ENCODE data around the gene CRY1.

The CRY1 gene

DNA sequence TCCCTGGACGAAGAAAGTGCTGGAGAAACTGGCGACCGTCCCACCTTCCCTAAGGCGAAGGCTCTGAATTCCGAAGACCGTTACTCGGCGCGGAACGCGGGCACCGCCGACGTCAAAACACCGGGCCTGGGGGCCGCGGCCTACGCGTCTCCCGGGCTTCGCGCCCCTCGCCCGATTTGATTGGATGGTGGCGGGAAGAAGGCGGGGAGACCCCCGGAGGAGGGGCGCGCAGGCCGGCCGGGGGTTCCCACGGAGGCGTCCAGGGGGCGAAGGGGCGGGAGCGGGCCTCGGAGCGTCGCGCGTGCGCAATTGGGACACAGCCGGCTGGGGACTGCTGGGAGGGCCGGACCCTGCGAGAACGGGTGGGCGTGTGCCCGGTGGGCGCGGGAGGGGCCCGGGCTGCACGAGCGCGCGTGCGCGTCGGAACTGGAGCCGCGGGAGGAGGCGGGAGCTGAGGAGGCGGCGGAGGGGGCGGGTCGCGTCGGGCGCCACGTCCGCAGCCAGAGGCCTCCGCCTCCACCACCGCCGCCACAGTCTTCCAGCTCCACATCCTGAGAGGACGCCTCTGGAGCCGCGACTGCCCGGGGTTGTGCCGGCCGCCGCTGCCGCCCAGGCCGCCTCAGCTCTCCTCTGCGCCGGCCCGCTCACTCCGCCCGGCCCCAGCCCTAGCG is 137.8 kb downstream of the CRY1 start, which contains the start of gene TMEM263:
TSS of gene TMEM263 (plus strand) at position 531 of the 671 bp plus-strand sequence. CDS start 11,210 bp downstream, outside the sequence.
- DNase-seq: peak; percentile 54

DNA sequence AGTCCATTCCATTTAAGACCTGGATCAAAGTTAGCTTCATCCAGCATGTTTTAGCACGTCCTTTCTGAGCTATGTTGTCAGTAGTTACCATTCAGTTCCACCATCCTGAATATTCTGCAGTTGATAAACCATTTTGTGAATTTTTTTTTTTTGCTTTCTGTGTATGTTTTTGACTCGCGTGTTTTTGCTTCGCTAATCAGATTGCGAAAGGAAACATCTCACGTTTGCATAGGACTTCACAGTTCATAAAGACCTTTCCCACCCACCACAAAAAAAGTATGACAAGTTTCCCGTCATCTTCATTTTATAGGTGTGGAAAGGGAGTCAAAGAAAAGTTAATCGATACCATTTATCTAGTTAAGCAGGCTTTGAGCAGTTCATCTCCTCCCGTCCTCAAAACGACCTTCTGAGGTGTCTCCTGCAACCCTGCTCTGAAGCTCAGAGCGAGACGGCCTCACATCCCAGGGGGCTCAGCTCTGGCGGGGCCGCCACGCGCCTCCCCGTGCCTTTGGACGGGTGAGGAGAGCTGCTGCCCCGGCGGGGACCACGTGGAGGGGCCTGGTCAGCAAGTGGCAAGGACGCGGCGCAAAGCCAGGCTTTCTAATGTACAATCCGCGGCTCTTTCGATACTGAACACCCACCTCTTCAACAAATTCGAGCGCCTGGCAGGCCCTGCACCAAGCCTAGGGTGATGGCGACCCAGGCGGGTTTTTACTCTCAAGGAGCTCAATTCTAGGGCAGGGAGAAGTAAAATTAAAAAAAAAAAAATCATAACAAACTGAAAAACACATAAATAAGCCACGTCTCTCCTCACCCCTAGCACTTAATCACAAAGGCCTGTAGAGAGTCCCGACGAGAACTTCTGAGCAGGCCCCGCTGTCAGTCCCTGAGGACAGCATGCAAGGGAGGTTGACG is 138.6 kb downstream of the CRY1 start:
- DNase-seq: no peak

GRCh38 chr12:106953352-106954250 is 139.7 kb downstream of the CRY1 start:
- no peak for DNase-seq

GRCh38 chr12:106950591-106950990 is 142.8 kb downstream of the CRY1 start:
- DNase-seq: no peak

GRCh38 chr12:106947461-106947860 is 145.9 kb downstream of the CRY1 start:
- no peak for DNase-seq

DNA sequence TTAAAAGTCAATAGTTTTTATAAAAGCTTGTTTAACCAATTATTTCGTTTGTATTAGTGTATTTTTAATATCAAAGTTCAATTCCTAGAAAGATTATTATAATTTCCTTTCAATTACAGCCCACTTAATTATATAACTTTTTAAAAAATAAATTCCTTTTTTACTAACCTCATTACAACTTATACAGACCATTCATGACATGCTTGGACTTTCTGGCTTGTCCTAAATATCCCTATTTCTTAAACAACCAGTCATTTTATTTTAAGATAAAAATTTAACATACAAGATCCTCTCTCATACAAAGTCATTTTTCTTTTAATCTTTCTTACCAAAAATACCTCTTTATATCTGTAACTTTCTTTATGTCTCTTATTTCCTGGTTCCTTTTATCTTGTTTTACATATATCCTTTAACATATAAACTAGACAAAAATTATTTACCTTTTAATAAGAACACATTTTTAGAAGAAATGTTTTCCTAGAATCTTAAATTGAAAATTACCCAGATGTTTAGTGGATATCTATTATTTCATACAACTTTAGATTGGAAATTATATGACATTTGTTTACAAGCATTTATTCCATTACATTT is 148.0 kb downstream of the CRY1 start:
- DNase-seq: no peak

- DNase-seq: no peak
Measured at GRCh38 chr12:106942775-106943174, 150.6 kb downstream of the CRY1 start.

- no peak for DNase-seq
Measured at GRCh38 chr12:106941481-106942156, 151.7 kb downstream of the CRY1 start.

Data from NCI-H524 treated with DMSO at 0.1 percent for 48 hours (cell line).